NCI-H82 treated with DMSO at 0.1 percent for 48 hours (cell line): ENCODE results near the gene GTF2A1.
"Not testable (repeated sequence)": the region's sequence is repeated elsewhere in the genome, so short reads cannot be mapped to it uniquely, and the experiment has no call there.

Source experiments
- DNase-seq: peaks from one replicate; lab custom pipeline; 2025; ENCODE audit not compliant: unreplicated experiment; lab: John Stamatoyannopoulos, UW

GTF2A1 gene

DNA sequence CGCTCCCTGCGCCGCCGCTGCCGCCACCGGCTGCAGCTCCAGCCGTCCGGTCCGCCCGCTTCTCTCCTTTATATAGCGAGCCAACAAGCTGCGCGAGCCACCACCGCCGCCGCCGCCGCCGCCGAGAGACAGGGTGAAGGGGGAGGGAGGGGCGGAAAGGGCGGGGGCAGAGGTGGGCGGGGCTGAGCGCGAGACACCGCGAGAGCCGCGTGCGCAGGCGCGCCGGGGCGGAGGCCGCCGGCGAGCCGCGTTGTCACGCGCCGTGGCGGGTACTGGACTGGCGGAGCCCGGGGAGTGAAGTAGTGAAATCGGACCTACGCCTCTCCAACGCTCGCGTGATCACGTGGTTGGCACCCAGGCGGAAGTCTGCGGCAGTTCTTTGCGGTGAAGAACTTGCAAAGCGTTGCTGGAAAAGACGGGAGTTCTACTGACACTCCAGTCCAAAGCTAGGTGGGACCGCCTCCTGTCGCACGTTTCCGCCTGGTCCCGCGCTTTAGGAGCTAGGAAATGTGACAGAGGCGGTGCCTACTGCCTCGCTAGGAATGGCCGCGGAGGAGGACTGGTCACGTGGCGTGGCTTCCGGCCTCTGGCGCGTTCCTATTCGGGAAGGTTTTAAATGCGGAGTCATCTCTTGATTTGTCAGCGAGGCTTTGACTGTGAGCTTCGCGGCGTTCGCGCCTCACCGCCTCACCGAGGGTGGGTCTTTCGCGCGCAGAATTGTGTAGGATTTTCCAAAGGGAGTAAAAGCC, at the start of gene GTF2A1:
Gene GTF2A1 (minus strand): TSS at position 130 of the 749 bp plus-strand sequence. CDS start 441 bp downstream, outside the sequence.
- DNase-seq, result peak; percentile 84

DNA sequence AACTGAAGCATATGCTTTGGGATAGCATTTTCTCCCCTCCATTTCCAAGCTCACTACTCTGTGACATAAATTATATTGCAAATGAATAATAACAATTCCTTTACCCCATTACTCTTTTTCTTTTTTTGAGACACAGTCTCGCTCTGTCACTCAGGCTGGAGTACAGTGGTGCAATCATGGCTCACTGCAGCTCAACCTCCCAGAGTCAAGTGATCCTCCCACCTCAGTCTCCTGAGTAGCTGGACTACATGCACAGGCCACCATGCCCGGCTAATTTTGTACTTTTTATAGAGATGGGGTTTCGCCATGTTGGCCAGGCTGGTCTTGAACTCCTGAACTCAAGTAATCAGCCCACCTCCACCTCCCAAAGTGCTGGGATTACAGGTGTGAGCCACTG, 49.2 kb upstream of the GTF2A1 start:
- no peak for DNase-seq

DNA sequence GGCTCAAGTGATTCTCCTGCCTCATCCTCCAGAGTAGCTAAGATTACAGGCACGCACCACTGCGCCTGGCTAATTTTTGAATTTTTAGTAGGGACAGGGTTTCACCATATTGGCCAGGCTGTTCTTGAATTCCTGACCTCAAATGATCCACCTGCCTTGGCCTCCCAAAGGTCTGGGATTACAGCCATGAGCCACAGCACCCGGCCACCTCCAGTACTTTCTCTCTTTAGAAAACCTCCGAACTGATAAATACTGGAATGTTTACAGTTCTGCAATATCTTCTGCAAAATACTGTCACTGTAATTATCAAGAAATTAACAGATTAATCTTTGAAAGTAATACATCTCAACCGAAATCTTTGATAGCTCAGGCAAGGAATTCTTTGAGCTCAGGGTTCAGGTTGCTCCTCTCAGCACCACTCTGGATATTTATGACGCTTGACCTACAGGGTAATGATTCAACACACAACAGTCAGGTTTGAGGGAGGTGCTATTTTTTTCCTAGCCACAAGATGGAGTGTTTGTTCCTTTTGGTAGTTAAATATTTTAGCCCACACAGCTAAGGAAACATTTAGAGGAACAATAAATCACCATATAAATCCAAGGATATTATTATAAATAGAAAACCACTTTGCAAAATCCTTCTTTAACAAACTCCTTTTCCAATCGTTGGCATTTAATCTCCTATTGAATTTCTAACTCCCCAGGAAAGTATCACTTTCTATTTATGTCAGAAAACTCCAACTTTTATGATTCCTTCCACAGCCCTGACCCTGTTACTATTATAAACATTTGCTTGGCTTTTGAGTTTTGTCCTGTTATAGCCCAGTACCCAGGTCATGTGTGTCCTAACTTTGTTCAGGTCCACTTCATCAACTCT, 48.6 kb upstream of the GTF2A1 start:
- DNase-seq, result peak; percentile 37

DNA sequence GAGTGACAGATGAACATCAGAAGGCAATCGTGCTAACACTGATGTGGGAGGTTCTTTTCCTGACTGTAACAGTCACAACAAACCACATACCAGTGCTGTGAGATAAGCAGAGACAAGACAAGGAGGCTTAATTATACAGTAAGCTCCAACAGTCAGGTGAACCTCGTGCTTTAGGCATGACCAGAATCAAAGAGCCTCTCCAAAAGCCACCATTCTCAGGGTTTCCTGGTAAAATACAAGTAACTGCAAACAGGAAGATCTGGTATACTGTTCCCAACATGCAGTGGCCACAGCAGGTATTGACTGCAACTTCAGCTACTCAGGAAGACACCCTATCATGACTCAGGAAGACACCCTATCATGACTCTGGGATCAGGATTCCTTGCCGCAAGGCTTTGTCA, 47.3 kb upstream of the GTF2A1 start:
- DNase-seq, result no peak

DNA sequence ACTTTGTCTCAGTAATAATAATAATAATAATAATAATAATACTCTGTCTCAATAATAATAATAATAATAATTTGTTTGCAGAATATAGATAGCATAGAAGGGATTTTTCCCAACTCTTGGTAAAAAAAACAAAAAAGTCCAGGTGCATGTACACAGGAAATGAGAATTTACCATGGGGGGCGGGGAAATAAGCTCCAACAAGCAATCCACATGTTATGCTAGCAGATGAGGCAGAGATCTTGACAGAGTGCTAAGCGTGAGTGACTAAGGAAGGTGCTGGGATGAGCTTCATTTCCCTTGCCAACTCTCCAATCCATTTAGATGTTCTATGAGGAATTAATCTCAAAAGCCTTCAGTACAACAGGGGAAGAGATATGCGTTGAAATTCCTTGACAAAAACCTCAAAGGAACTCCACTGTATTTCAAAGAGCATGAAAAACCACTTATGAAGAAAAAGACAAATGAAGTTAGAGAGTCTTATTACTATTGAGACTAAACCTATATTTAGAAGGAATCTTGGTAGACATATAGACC, 44.9 kb upstream of the GTF2A1 start:
- DNase-seq, result no peak

DNA sequence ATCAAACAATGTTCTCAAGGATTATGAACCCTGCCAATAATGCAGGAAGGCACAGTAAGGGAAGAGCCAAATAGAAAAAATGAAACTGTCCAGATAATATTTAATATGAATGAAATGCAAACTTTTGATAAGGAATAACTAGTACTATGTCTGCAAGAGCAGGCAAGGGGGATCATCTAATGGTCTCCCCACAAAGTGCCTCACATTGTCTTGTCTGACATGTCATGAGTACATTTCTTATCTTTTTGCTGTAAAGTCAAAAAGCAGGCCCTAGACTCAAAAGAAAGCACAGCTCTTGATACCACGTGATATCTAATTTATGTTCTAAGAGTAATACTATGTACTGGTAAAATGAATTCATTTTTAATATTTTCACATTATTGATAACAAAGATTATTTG, 43.9 kb upstream of the GTF2A1 start:
- DNase-seq, result no peak

DNA sequence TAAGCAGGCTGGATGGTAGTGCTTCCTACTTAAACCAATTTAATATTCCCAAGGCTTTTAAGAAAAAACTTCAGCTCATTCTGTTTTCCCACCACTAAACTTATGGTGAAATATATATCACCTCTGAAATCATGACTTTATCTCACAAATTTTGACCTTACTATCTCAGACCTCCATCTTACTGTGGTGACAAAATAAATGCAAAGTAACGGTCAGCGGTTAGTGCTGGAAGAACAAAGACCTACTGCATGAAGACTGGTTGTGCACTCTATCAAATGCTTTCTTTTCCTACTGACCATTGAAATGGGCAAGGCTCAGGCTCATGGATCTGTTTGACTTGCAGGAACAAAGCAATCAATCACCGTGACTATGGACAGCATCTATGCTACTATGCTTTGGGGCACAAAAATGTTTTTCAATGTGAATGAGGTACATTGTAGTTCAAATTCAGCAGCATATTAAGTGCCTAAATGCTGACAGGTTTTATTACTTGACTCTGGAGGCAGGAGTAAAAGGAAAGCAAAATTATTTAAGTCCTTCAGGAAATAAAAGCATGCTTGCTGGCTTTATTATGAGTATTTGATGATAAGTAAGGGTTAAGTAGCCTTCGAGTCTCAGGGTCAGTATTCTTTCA, 43.1 kb upstream of the GTF2A1 start:
- no peak for DNase-seq

DNA sequence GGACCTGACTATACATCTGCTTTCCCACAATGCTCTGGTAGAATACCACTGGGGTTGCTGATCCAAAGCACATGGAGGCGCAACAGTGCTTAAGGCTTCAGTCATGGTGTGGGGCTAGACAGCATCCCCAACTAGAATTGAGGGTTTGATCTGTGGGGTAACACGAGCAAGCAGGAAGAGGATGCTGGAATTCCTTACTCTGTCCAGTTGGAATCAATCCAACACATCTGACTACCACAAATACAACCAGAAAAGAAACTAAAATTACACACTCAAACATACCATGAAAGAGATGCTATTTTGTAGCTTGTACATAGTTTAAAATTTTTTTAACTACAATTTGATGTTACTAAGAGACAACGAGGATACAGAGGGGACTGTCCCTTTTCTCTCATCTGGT, 40.4 kb upstream of the GTF2A1 start:
- DNase-seq, result no peak

DNA sequence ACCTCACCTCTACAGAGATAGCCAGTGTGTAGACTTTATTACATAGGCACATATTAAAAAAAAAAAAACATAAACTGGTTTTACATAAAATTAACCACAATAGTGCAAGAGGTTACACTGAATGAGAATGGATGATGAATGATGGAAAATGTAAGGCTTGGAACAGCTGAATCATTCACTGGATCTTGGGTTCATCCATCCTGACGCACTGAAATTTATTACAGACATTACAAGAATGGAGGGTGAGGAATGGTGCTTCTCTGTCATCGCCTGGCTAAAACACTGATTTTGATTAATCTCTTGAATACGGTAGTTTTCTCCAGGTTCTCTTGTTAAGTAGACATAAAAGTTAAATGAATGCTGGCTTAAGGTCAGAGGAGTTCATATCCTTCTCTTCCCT, 40.0 kb upstream of the GTF2A1 start:
- DNase-seq, result no peak

DNA sequence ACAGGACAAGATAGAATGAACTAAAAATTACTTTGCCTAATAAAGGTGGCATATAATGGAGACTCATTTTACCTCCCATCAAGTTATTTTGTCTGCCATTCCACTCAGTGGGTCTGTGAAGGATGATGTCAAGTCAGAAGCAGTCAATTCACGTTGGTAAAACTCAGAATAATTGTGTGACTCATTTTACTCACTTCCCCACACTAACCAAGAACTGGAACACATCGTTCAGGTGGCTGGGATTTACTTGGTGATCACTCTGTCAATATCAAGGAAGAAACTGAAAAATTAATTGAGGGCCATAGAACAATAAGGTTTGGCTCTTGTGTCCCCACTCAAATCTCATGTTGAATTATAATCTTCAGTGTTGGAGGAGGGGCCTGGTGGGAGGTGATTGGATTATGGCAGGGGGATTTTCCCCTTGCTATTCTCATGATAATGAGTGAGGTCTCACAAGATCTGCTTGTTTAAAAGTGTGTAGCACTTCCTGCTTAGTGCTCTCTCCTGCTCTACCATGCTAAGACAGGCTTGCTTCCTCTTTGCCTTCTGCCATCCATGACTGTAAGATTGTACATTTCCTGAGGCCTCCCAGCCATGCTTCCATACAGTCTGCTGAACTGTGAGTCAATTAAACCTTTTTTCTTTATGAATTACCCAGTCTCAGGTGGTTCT, 35.7 kb upstream of the GTF2A1 start:
- DNase-seq, result no peak

DNA sequence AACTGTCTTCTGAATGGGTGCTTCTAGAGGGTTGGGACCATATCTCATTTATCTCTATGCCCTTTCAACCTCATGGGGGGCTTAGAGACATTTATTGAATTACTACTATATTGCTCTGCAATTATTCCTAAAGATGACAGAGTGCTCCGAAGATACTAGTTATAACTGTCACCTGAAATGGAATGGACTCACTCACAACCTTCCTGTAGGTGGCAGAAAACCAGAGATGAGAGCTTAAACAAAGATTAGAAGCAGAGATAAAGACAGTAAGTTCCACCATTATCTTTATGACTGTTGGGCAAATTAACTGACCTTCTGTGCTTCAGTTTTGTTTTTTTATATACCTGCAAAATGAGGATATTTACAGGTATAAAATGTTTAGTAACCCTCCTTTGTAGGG, 31.5 kb upstream of the GTF2A1 start:
- no peak for DNase-seq

DNA sequence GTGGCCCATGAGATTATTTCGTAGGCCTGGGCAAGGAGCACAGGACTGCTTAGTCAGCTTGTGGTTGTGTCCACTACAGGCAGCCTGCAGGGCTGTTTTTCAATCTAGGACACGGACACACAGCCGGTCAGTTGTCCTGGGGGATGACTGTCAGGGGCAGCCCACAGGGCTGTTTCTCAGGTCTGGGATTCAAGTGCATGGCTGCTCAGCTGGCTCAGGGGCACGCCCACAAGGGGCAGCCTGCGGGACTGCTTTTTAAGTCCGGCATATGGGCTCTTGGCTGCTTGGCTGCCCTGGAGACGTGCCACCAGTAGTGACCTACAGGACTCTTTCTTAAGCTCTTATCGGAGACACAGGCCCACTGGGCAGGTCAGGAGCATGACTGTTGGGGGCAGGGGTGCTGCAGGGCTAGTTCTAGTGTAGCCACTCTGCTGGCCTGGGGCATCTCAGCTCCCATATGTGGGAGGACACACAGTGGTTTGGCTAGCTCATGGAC, 26.6 kb upstream of the GTF2A1 start:
- no peak for DNase-seq

DNA sequence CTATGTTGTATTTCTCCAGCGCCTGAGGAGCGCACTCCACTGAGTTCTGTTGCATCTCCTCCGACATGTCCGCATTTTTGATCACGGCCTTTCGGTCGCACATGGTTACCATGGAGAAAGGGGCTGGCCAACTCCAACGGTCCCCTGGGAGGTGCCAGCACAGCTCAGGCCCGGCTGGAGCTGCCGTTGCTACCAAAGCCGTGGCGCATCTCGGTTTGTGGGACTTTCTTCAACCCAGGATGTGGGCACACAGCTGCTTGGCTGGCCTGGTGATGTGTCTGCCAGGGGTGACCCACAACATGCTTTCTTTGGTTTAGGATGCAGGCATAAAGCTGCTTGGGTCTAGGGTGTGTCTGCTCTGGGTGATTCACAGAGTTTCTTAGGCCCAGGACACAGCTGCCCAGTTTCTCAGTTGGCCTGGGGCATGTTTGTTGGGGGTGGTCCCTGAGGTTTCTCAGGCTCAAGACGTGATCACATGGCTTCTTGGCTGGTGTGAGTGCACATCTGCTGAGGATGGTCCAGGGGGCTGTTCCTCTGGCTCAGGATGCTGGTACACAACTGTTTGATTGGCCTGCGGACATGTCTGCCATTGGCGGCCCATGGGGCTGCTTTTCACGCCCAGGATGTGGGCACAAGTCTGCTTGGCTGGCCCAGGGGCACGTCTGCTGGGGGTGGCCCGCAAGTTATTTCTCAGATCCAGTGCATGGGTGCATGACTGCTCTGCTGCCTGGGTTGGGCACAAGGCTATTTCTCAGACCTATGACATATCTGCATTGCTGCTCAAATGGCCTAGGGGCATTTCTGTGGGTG, 25.9 kb upstream of the GTF2A1 start:
- DNase-seq, result no peak

DNA sequence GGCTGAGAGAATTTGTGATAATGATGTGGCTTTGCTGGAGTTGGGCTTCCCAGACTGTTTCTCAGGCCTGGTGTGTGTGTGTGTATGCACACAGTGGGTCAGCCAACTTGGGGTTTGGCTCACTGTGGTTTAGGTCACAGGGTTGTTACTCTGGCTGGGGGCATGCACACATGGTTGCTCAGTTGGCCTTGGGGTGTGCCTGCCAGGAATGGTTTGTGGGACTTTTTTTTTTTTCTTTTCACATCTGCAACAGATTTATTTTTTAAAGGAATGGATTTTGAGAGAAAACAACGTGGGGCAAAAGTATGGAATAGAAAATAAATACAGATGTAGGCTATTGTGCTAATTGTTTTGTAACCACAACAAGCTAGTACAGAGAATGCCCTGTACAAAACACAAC, 25.0 kb upstream of the GTF2A1 start:
- DNase-seq, result no peak

DNA sequence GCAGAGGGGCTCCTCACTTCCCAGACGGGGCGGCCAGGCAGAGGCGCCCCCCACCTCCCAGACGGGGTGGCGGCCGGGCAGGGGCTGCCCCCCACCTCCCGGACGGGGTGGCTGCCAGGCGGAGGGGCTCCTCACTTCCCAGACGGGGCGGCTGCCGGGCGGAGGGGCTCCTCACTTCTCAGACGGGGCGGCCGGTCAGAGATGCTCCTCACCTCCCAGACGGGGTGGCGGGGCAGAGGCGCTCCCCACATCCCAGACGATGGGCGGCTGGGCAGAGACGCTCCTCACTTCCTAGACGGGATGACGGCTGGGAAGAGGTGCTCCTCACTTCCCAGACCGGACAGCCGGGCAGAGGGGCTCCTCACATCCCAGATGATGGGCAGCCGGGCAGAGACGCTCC, 23.7 kb upstream of the GTF2A1 start:
- not testable (repeated sequence) for DNase-seq

DNA sequence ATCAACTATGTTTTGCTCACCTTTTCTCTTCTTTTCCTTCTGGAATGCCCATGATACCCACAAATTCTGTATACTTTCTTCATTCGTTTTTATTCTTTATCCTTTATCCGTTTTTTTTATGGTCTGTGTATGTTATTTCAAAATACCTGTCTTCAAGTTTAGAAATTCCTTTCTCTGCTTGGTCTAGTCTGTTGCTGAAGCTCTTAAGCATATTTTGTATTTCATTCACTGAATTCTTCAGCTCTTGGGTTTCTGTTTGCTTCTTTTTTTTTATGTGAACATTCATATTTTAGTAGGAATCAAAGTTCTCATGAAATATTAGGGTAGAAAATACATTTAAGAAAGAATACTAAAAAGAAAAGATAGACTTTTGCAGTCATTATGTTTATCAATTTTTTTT, 22.7 kb upstream of the GTF2A1 start:
- no peak for DNase-seq

DNA sequence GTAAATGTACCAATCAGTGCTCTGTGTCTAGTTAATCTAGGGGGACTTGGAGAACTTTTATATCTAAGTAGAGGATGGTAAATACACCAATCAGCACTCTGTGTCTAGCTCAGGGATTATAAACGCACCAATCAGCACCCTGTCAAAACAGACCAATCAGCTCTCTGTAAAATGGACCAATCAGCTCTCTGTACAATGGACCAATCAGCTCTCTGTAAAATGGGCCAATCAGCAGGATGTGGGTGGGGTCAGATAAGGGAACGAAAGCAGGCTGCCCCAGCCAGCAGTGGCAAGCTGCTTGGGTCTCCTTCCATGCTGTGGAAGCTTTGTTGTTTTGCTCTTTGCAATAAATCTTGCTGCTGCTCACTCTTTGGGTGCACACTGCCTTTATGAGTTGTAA, 16.1 kb upstream of the GTF2A1 start:
- not testable (repeated sequence) for DNase-seq

DNA sequence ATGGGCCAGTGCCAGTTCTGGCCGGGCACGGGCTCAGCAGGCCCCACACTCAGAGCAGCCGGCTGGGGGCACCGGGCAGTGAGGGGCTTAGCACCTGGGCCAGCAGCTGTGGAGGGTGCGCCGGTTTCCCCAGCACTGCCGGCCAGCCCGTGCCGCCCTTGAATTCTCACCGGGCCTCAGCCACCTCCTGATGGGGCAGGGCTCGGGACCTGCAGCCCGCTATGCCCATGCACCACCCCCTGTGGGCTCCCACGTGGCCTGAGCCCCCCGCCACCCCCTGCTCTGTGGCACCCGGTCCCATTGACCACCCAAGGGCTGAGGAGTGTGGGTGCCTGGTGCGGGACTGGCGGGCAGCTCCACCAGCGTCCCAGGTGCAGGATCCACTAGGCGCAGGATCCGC, 15.4 kb upstream of the GTF2A1 start:
- DNase-seq, result no peak

DNA sequence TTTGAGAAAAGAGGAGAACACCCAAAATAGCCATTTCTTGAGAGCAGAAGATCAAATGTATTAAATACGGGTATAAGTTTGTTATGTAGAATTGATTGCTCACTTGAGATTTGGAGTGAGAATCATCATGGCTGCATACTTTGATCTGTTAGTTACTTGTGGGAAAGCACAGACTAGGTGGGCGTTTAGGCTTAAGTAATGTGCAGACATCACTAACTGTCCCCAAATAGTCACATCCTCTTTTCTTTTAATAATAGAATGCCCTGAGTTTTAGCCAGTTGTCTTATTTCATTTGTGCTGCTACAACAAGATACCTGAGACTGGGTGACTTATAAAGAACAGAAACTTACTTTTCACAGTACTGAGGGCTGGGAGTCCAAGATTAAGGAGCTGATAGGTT, 14.3 kb upstream of the GTF2A1 start:
- no peak for DNase-seq

DNA sequence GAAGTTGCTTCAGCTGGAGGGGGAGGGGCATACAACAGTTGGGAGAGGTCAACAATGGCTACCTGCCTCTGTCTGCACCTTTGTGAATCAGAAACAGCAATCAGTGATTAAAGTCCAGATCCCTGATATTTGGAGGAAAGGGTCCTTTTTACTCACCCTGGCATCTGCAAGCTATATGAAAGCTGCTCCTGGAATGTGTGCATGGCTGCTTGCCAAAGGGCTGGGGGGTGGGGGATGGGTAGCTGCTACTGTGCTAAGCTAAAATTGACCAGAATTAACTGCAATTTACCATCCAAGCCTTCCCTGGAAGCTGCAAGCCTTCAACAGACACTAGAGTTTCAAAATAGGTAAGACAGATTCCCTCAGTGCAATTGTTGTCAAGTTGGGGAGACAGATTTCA, 13.5 kb upstream of the GTF2A1 start:
- DNase-seq, result no peak
